Ishikawa (cell line): ENCODE measurements around the gene ALDH2.

ENCODE experiments used
- CEBPB ChIP-seq: IDR thresholded peaks from 2 replicates; pipeline ENCODE4 v1.6.1; 2012
- EP300 ChIP-seq: IDR thresholded peaks from 2 replicates; pipeline ENCODE4 v1.6.1; 2012; ENCODE audit warnings: borderline replicate concordance
- RAD21 ChIP-seq: IDR thresholded peaks from 2 replicates; pipeline ENCODE4 v1.6.1; 2012; ENCODE audit warnings: low read depth
- TAF1 ChIP-seq: IDR thresholded peaks from 2 replicates; pipeline ENCODE4 v1.6.1; 2012; ENCODE audit warnings: low read depth, mild to moderate bottlenecking
- TCF12 ChIP-seq: IDR thresholded peaks from 2 replicates; pipeline ENCODE4 v1.6.1; 2012; ENCODE audit warnings: low read depth
- TEAD4 ChIP-seq: IDR thresholded peaks from 2 replicates; pipeline ENCODE4 v1.6.1; 2012
- TF ChIP-seq, protein P1 (sequence below): IDR thresholded peaks from 2 replicates; pipeline ENCODE4 v1.6.1; 2012

DNA sequence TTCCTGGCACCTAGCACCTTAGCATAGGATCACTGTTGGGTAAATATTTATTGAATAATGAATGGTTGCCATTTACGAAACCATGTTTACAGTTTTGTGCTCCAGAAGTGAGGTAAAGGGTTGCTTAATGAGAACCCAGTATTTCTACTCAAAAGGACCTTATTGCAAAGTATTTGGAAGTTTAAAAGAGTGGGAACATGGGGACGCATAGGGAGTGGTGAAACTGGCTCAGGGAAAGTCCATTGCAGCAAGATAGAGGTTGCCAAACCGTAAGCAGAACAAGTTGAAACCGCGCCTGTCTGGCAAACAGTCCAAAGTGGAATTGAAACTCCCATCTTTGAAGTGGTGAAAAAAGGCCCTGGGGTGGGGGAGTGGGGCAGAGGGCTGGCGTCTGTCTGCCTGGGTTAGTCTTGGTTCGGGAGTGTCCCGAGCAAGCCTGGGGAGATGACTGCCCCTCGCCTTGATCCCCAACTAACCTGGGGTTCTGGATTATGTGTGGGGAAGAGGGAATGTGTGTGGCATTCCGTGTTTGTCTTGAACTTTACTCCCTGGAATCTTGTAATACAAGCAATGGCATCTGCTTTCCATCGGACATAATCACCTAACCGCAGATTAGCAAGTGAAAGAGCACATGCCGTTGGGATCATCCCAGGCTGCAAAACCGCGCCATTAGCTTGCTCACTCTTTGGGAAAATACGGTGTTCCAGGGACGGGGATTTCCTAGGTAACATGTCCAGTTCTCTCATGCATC lies 7.2 kb downstream of the ALDH2 start:
- TF ChIP-seq, protein P1, sequence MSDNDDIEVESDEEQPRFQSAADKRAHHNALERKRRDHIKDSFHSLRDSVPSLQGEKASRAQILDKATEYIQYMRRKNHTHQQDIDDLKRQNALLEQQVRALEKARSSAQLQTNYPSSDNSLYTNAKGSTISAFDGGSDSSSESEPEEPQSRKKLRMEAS = no peak
- no peak for TF ChIP-seq RAD21
- TF ChIP-seq TAF1 = no peak
- no peak for TF ChIP-seq TCF12
- no peak for TF ChIP-seq CEBPB
- TF ChIP-seq EP300 = no peak
- TF ChIP-seq TEAD4 = no peak
